ENCODE data around the gene CNTN4.

DNA sequence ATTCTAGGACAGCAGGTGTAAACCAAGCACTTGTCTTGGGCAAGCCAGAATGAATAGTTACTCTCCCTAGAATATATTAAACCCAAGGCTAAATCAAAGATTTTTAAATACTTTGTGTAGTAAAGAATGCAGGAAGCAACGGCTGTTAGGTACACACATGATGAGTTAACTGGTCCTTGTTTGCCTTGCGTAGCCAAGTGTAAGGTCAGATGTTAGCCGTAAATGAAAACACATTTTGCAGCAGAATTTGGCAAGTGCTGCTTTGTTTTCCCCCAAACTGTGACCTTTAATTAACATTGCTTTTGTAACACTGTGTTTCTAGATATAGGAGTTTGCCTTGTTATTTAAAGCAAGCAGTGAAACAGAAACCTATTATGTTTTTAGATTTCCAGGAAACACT lies 642.9 kb downstream of the CNTN4 start:
- TF ChIP-seq EZH2 (IDR thresholded peaks at IDR 0.05; ENCODE audit: borderline replicate concordance, low read depth, low read length, severe bottlenecking): no peak
- TF ChIP-seq, protein P1, sequence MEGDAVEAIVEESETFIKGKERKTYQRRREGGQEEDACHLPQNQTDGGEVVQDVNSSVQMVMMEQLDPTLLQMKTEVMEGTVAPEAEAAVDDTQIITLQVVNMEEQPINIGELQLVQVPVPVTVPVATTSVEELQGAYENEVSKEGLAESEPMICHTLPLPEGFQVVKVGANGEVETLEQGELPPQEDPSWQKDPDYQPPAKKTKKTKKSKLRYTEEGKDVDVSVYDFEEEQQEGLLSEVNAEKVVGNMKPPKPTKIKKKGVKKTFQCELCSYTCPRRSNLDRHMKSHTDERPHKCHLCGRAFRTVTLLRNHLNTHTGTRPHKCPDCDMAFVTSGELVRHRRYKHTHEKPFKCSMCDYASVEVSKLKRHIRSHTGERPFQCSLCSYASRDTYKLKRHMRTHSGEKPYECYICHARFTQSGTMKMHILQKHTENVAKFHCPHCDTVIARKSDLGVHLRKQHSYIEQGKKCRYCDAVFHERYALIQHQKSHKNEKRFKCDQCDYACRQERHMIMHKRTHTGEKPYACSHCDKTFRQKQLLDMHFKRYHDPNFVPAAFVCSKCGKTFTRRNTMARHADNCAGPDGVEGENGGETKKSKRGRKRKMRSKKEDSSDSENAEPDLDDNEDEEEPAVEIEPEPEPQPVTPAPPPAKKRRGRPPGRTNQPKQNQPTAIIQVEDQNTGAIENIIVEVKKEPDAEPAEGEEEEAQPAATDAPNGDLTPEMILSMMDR (IDR thresholded peaks at IDR 0.05; ENCODE audit: extremely low read depth in 1 of 2, insufficient read depth in 1 of 2, low read depth in 1 of 2, low read length in 2 of 2): no peak

Data from endothelial cell of umbilical vein (primary cell).